ENCODE data around the gene ABCG8.

ABCG8 gene

DNA sequence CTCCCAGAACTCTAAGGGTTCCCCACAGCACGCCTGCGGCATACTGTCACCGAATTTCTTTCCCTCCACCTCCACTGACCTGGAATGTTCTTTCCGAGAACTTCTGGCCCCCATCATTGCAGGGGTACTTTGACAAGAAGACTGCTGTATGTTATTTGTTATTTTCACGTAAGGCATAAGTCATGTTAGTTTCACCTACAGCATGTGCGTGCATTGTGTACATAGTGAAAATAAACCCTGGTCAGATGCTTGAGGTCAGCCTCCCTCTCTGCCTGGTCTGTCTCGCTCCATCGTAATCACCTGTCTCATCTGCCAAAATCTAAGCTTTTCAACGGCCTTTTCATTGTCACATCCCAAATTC is 4.1 kb downstream of the ABCG8 start:
- Histone ChIP-seq H2AFZ (ENCODE audit: low read length) (no peak overlapping the region), H3K79me2 (ENCODE audit: insufficient read depth, low read length) (no peaks in the 10 kb centered on the region), H3K9ac (ENCODE audit: low read depth, low read length, poor library complexity, severe bottlenecking) (no peak overlapping the region), H4K20me1 (ENCODE audit: insufficient read depth, low read length, poor library complexity, severe bottlenecking) (no peaks in the 10 kb centered on the region), H3K4me1 (ENCODE audit: insufficient read depth, low read length, poor library complexity, severe bottlenecking) (no peaks in the 10 kb centered on the region), H3K4me3 (ENCODE audit: low read length, poor library complexity, severe bottlenecking) (no peak overlapping the region), H3K4me2 (ENCODE audit: low read depth, low read length, poor library complexity, severe bottlenecking) (no peak overlapping the region), H3K9me3 (ENCODE audit: insufficient read depth, low read depth, low read length) (no peaks in the 10 kb centered on the region), H3F3A (ENCODE audit: low read depth) (no peaks in the 10 kb centered on the region), H3K36me3 (ENCODE audit: insufficient read depth, low read length) (no peaks in the 10 kb centered on the region), H3K9me2 (replicated peaks; ENCODE audit: low read depth, low read length) (no peaks in the 10 kb centered on the region), H3K27me3 (ENCODE audit: insufficient read depth, low read length, poor library complexity, severe bottlenecking) (no peaks in the 10 kb centered on the region)
- TF ChIP-seq, protein P1, sequence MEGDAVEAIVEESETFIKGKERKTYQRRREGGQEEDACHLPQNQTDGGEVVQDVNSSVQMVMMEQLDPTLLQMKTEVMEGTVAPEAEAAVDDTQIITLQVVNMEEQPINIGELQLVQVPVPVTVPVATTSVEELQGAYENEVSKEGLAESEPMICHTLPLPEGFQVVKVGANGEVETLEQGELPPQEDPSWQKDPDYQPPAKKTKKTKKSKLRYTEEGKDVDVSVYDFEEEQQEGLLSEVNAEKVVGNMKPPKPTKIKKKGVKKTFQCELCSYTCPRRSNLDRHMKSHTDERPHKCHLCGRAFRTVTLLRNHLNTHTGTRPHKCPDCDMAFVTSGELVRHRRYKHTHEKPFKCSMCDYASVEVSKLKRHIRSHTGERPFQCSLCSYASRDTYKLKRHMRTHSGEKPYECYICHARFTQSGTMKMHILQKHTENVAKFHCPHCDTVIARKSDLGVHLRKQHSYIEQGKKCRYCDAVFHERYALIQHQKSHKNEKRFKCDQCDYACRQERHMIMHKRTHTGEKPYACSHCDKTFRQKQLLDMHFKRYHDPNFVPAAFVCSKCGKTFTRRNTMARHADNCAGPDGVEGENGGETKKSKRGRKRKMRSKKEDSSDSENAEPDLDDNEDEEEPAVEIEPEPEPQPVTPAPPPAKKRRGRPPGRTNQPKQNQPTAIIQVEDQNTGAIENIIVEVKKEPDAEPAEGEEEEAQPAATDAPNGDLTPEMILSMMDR (conservative IDR thresholded peaks at IDR 0.05; ENCODE audit: low read length), result no peak
- no peak for TF ChIP-seq EZH2phosphoT487 (IDR thresholded peaks at IDR 0.05; ENCODE audit: borderline replicate concordance)

DNA sequence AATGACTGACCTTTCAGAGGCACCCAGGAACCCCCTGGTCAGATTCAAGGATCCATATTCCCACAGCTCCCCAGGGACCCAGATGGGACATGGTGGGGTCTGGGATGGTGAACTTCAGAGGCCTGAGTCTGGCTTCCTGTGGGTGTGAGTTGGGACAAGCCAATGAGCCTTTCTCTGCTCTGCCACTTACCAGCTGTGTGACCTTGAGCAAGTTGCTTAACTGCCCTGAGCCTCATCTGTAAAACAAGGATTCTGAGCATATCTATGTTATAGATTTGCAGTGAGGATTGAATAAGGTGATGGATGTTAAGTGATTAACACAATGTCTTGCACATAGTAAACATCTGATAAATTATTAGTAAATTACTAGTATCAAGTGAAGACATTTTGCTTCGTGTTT is 6.4 kb downstream of the ABCG8 start:
- H3K4me3 ChIP-seq (ENCODE audit: low read length, poor library complexity, severe bottlenecking), result no peak overlapping the region
- no peaks in the 10 kb centered on the region for H3K27me3 ChIP-seq (ENCODE audit: insufficient read depth, low read length, poor library complexity, severe bottlenecking)
- no peaks in the 10 kb centered on the region for H3F3A ChIP-seq (ENCODE audit: low read depth)
- H2AFZ ChIP-seq (ENCODE audit: low read length), result no peak overlapping the region
- TF ChIP-seq EZH2phosphoT487 (IDR thresholded peaks at IDR 0.05; ENCODE audit: borderline replicate concordance), result no peak
- TF ChIP-seq, protein P1 (conservative IDR thresholded peaks at IDR 0.05; ENCODE audit: low read length), result no peak
- no peaks in the 10 kb centered on the region for H4K20me1 ChIP-seq (ENCODE audit: insufficient read depth, low read length, poor library complexity, severe bottlenecking)
- no peak overlapping the region for H3K9ac ChIP-seq (ENCODE audit: low read depth, low read length, poor library complexity, severe bottlenecking)
- H3K36me3 ChIP-seq (ENCODE audit: insufficient read depth, low read length), result no peaks in the 10 kb centered on the region
- no peaks in the 10 kb centered on the region for H3K4me1 ChIP-seq (ENCODE audit: insufficient read depth, low read length, poor library complexity, severe bottlenecking)
- no peaks in the 10 kb centered on the region for H3K9me2 ChIP-seq (replicated peaks; ENCODE audit: low read depth, low read length)
- no peaks in the 10 kb centered on the region for H3K9me3 ChIP-seq (ENCODE audit: insufficient read depth, low read depth, low read length)
- no peak overlapping the region for H3K4me2 ChIP-seq (ENCODE audit: low read depth, low read length, poor library complexity, severe bottlenecking)
- H3K79me2 ChIP-seq (ENCODE audit: insufficient read depth, low read length), result no peaks in the 10 kb centered on the region

DNA sequence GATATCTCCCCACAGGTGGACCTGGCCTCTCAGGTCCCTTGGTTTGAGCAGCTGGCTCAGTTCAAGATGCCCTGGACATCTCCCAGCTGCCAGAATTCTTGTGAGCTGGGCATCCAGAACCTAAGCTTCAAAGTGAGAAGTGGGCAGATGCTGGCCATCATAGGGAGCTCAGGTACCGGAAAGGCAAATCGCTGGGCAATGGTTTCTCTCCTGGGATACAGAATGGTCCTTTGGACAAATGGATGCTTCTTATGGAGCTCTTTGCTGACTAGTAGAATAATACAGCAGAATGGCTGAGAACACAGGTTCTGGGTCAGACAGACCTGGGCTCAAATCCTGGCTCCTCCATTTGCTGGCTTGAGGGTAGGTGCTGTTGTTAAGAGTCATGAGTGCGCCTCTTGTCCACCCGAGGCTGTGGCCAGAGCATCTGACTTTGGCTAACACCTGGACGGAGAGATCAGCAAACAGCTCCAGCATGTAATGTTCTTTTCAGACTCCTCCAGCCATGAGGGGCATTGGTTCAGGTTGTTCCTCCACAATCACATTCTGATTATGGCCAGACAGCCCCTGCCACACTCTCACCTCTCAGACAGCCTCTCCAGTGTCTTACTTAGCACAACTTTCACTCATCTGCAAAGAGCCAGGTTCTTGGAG is 7.5 kb downstream of the ABCG8 start:
- TF ChIP-seq EZH2phosphoT487 (IDR thresholded peaks at IDR 0.05; ENCODE audit: borderline replicate concordance), result no peak
- H3F3A ChIP-seq (ENCODE audit: low read depth), result no peaks in the 10 kb centered on the region
- no peak overlapping the region for H3K4me2 ChIP-seq (ENCODE audit: low read depth, low read length, poor library complexity, severe bottlenecking)
- no peak overlapping the region for H3K4me3 ChIP-seq (ENCODE audit: low read length, poor library complexity, severe bottlenecking)
- H4K20me1 ChIP-seq (ENCODE audit: insufficient read depth, low read length, poor library complexity, severe bottlenecking), result no peaks in the 10 kb centered on the region
- H3K9me3 ChIP-seq (ENCODE audit: insufficient read depth, low read depth, low read length), result no peaks in the 10 kb centered on the region
- no peak overlapping the region; the same call in 1 of the 2 replicates for H2AFZ ChIP-seq (ENCODE audit: low read length)
- H3K79me2 ChIP-seq (ENCODE audit: insufficient read depth, low read length), result no peaks in the 10 kb centered on the region
- H3K9me2 ChIP-seq (replicated peaks; ENCODE audit: low read depth, low read length), result no peaks in the 10 kb centered on the region
- H3K9ac ChIP-seq (ENCODE audit: low read depth, low read length, poor library complexity, severe bottlenecking), result no peak overlapping the region
- no peaks in the 10 kb centered on the region for H3K36me3 ChIP-seq (ENCODE audit: insufficient read depth, low read length)
- H3K4me1 ChIP-seq (ENCODE audit: insufficient read depth, low read length, poor library complexity, severe bottlenecking), result no peaks in the 10 kb centered on the region
- no peaks in the 10 kb centered on the region for H3K27me3 ChIP-seq (ENCODE audit: insufficient read depth, low read length, poor library complexity, severe bottlenecking)

DNA sequence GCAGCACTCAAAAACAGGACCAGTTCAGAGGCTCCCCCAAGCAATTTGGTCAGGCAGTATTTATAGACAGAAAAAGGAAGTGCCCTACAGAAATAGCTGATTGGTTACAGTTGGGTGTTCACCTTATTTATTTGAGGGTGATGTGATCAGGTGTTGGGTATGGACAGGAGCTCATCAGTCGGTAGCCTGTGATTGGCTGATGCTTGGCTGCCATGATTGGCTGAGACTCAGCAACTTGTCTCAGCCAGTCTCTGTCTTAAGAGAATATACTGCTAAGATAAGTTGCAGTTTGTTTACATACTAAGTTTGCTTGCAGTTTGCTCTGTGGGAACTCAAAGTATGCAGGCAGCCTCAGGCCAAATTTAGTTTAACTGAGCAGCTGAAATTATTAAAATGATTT is 9.4 kb downstream of the ABCG8 start:
- Histone ChIP-seq H3K4me3 (ENCODE audit: low read length, poor library complexity, severe bottlenecking) (no peak overlapping the region), H3K27me3 (ENCODE audit: insufficient read depth, low read length, poor library complexity, severe bottlenecking) (no peaks in the 10 kb centered on the region), H3K4me2 (ENCODE audit: low read depth, low read length, poor library complexity, severe bottlenecking) (no peak overlapping the region), H3K9me3 (ENCODE audit: insufficient read depth, low read depth, low read length) (no peaks in the 10 kb centered on the region), H4K20me1 (ENCODE audit: insufficient read depth, low read length, poor library complexity, severe bottlenecking) (no peaks in the 10 kb centered on the region), H3K79me2 (ENCODE audit: insufficient read depth, low read length) (no peaks in the 10 kb centered on the region), H2AFZ (ENCODE audit: low read length) (no peak overlapping the region), H3K4me1 (ENCODE audit: insufficient read depth, low read length, poor library complexity, severe bottlenecking) (no peaks in the 10 kb centered on the region), H3F3A (ENCODE audit: low read depth) (no peaks in the 10 kb centered on the region), H3K9me2 (replicated peaks; ENCODE audit: low read depth, low read length) (no peaks in the 10 kb centered on the region), H3K9ac (ENCODE audit: low read depth, low read length, poor library complexity, severe bottlenecking) (no peak overlapping the region), H3K36me3 (ENCODE audit: insufficient read depth, low read length) (no peaks in the 10 kb centered on the region)
- TF ChIP-seq, protein P1 (conservative IDR thresholded peaks at IDR 0.05; ENCODE audit: low read length), result no peak
- TF ChIP-seq EZH2phosphoT487 (IDR thresholded peaks at IDR 0.05; ENCODE audit: borderline replicate concordance), result no peak

Data from Loucy (cell line).